ENCODE data around the gene CDK4. TPM values are rescaled to one million over a fixed set of nuclear protein-coding genes. Genes with fewer than 3 reads are reported as not detected.

Gene CDK4
- total and polyA plus RNA-seq, 2 of the 4 experiments (the other 2 are of a cell fraction): 261 to 297 TPM

DNA sequence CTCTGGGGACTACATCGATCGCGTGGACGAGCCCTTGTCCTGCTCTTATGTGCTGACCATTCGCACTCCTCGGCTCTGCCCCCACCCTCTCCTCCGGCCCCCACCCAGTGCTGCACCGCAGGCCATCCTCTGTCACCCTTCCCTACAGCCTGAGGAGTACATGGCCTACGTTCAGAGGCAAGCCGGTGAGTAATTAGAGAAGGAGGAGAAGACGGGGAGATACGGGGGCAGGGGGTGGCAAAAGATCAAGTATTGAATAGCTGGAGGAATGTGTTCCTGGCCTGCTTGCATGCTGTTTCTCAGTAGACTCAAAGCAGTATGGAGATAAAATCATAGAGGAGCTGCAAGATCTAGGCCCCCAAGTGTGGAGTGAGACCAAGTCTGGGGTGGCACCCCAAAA, 36.3 kb downstream of the CDK4 start:
- Histone ChIP-seq H4K20me1 (ENCODE audit: insufficient read depth, low read length) (no peaks in the 10 kb centered on the region), H4K91ac (ENCODE audit: insufficient read depth, low read depth, low read length) (no peak overlapping the region), H3K4ac (ENCODE audit: low read depth, low read length) (no peak overlapping the region), H4K8ac (ENCODE audit: low read depth in 2 of 2, low read length in 2 of 2) (no peak overlapping the region), H3K27ac (ENCODE audit: insufficient read depth, low read length) (no peak overlapping the region), H3K4me1 (ENCODE audit: control insufficient read depth, insufficient read depth, low read length) (no peaks in the 10 kb centered on the region), H3K36me3 (ENCODE audit: control insufficient read depth, insufficient read depth, low read length) (peaks cover 51% of the 10 kb centered on the region), H2BK120ac (ENCODE audit: low read depth, low read length) (no peak overlapping the region), H3K9me1 (ENCODE audit: insufficient read depth, low read length) (0 out of 2 replicates have a peak, but pooled peaks cover 3% of the 10 kb centered on the region), H3K9me3 (ENCODE audit: control insufficient read depth, insufficient read depth, low read length) (no peaks in the 10 kb centered on the region), H3K4me3 (ENCODE audit: insufficient read depth, low read depth, low read length) (no peak overlapping the region), H4K5ac (ENCODE audit: low read depth, low read length) (no peak overlapping the region), H3K4me2 (ENCODE audit: low read depth, low read length) (no peak overlapping the region), H3K79me1 (ENCODE audit: low read depth in 1 of 2, low read length in 2 of 2) (no peaks in the 10 kb centered on the region; a peak in 1 of 4 replicates), H3K18ac (ENCODE audit: low read depth, low read length) (no peak overlapping the region), H3K9ac (ENCODE audit: low read depth, low read length) (no peak overlapping the region), H3K14ac (replicated peaks; ENCODE audit: low read depth, low read length) (no peak overlapping the region), H3K56ac (ENCODE audit: extremely low read depth, insufficient read depth, low read length) (no peak overlapping the region), H2BK15ac (ENCODE audit: low read depth, low read length) (no peak overlapping the region), H2AFZ (replicated peaks; ENCODE audit: low read length, poor library complexity) (no peak overlapping the region), H3K27me3 (ENCODE audit: control insufficient read depth, insufficient read depth, low read length) (no peaks in the 10 kb centered on the region), H2BK20ac (ENCODE audit: low read depth, low read length) (no peak overlapping the region), H2BK5ac (ENCODE audit: low read depth, low read length, poor library complexity, severe bottlenecking) (no peak overlapping the region), H2AK5ac (ENCODE audit: low read depth, low read length) (no peak overlapping the region), H2AK9ac (replicated peaks; ENCODE audit: low read depth, low read length, poor library complexity) (no peak overlapping the region), H3K23ac (ENCODE audit: low read depth, low read length) (no peak overlapping the region)
- in situ Hi-C loops (cut with MboI; ENCODE audit: low sequenced_read_pairs): no loop called here
- TF ChIP-seq POLR2A (IDR thresholded peaks at IDR 0.05; ENCODE audit: low read depth, low read length) (no peak), BHLHE40 (IDR thresholded peaks at IDR 0.05; ENCODE audit: low read depth, low read length) (no peak), RFX5 (IDR thresholded peaks at IDR 0.05; ENCODE audit: low read depth, low read length) (no peak), CEBPB (IDR thresholded peaks at IDR 0.05; ENCODE audit: low read depth, low read length) (no peak), RAD21 (IDR thresholded peaks at IDR 0.05; ENCODE audit: low read length) (no peak), RCOR1 (IDR thresholded peaks at IDR 0.05; ENCODE audit: insufficient replicate concordance, low read length) (no peak), MXI1 (IDR thresholded peaks at IDR 0.05; ENCODE audit: borderline replicate concordance, low read depth, low read length) (no peak), NFE2L2 (IDR thresholded peaks at IDR 0.05; ENCODE audit: low read depth, low read length) (no peak), CHD1 (IDR thresholded peaks at IDR 0.05; ENCODE audit: low read depth, low read length) (no peak)
- TF ChIP-seq, protein P1, sequence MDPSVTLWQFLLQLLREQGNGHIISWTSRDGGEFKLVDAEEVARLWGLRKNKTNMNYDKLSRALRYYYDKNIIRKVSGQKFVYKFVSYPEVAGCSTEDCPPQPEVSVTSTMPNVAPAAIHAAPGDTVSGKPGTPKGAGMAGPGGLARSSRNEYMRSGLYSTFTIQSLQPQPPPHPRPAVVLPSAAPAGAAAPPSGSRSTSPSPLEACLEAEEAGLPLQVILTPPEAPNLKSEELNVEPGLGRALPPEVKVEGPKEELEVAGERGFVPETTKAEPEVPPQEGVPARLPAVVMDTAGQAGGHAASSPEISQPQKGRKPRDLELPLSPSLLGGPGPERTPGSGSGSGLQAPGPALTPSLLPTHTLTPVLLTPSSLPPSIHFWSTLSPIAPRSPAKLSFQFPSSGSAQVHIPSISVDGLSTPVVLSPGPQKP (IDR thresholded peaks at IDR 0.05; ENCODE audit: borderline replicate concordance, low read depth, low read length): no peak
- BruUV-seq (replicated peaks): TSS peak; percentile 30
- ATAC-seq (ENCODE audit: low read depth) (no peak), DNase-seq (no peak)
- ChIA-PET POLR2A (ENCODE audit: unreplicated experiment) (no interaction called here), CTCF (no interaction called here)
- intact Hi-C loops (cut with micrococcal nuclease): no loop called here
- 88% methylated on average over 7 of the region's 12 CpGs; no CpG with 5 or more reads in 1 of the 2 experiments for WGBS, 2 experiments (ENCODE audit: extremely low coverage in 2 of 2, insufficient read length in 1 of 2)
- dilution Hi-C loops (cut with HindIII; ENCODE audit: low sequenced_read_pairs, unreplicated experiment): no loop called here

All from IMR-90 (cell line).